OCI-LY1 (cell line): ENCODE data around the gene FLVCR1.

Experiments used
- H2AFZ ChIP-seq: fragments of 200-600 bp; sonication (generic), shearing (Covaris generic); 2 replicates; pipeline ENCODE4 v1.6.0; 2014; ENCODE audit warnings: antibody characterized with exemption, mild to moderate bottlenecking, low read length
- H3F3A ChIP-seq: fragments of 200-600 bp; sonication (generic), shearing (Covaris generic); 2 replicates; pipeline ENCODE4 v1.6.0; 2014; ENCODE audit warnings: mild to moderate bottlenecking, antibody characterized with exemption, low read length, moderate library complexity; ENCODE audit not compliant: insufficient read depth
- H3K27ac ChIP-seq: fragments of 200-600 bp; sonication (generic); 2 replicates; pipeline ENCODE4 v1.5.1; 2014; ENCODE audit warnings: low read length, mixed run types, mild to moderate bottlenecking, low read depth; ENCODE audit not compliant: poor library complexity, severe bottlenecking
- H3K27me3 ChIP-seq: fragments of 200-600 bp; sonication (generic); 2 replicates; pipeline ENCODE4 v1.6.0; 2014; ENCODE audit warnings: antibody characterized with exemption, mild to moderate bottlenecking, low read length, moderate library complexity; ENCODE audit not compliant: insufficient read depth
- H3K36me3 ChIP-seq: fragments of 200-600 bp; sonication (generic); 2 replicates; pipeline ENCODE4 v1.6.1; 2014; ENCODE audit warnings: mild to moderate bottlenecking, antibody characterized with exemption, low read length, moderate library complexity, mixed read lengths; ENCODE audit not compliant: insufficient read depth
- H3K4me1 ChIP-seq: fragments of 200-600 bp; sonication (generic); 2 replicates; pipeline ENCODE4 v1.5.1; 2014; ENCODE audit warnings: mild to moderate bottlenecking, low read length, moderate library complexity; ENCODE audit not compliant: insufficient read depth, severe bottlenecking
- H3K4me2 ChIP-seq: fragments of 200-600 bp; sonication (generic), shearing (Covaris generic); 2 replicates; pipeline ENCODE4 v1.6.1; 2014; ENCODE audit warnings: low read length
- H3K4me3 ChIP-seq: fragments of 200-600 bp; sonication (generic); 2 replicates; pipeline ENCODE4 v1.5.1; 2014; ENCODE audit warnings: low read length, low read depth, mild to moderate bottlenecking, mixed read lengths; ENCODE audit not compliant: poor library complexity, severe bottlenecking
- H3K79me2 ChIP-seq: fragments of 200-600 bp; shearing (Covaris generic); 2 replicates; pipeline ENCODE4 v1.6.1; 2016; ENCODE audit warnings: mixed run types, low read length, mixed read lengths; ENCODE audit not compliant: insufficient read depth
- H3K9ac ChIP-seq: fragments of 200-600 bp; sonication (generic), shearing (Covaris generic); 2 replicates; pipeline ENCODE4 v1.6.1; 2014; ENCODE audit warnings: mild to moderate bottlenecking, low read length, mixed read lengths
- H3K9me2 ChIP-seq: fragments of 200-600 bp; sonication (generic), shearing (Covaris generic); 2 replicates; pipeline ENCODE4 v1.6.1; 2014; ENCODE audit warnings: low read depth, mild to moderate bottlenecking, low read length, mixed read lengths
- H3K9me3 ChIP-seq: fragments of 200-600 bp; shearing (Covaris generic); 2 replicates; pipeline ENCODE4 v1.6.1; 2014; ENCODE audit warnings: low read length, mixed read lengths
- H4K20me1 ChIP-seq: fragments of 200-600 bp; sonication (generic), shearing (Covaris generic); 2 replicates; pipeline ENCODE4 v1.6.0; 2016; ENCODE audit warnings: mild to moderate bottlenecking, low read length; ENCODE audit not compliant: insufficient read depth
- CTCF ChIP-seq: fragments of 200-600 bp; sonication (generic), shearing (Covaris generic); IDR thresholded peaks from 2 replicates; pipeline ENCODE4 v1.5.1; 2017; ENCODE audit warnings: mild to moderate bottlenecking, antibody characterized with exemption, low read length, moderate library complexity, mixed read lengths
- EZH2 ChIP-seq: fragments of 200-600 bp; sonication (generic), shearing (Covaris generic); IDR thresholded peaks from 2 replicates; pipeline ENCODE4 v1.8.0; 2017; ENCODE audit warnings: borderline replicate concordance, mixed run types, mild to moderate bottlenecking, antibody characterized with exemption, low read length, moderate library complexity, mixed read lengths

FLVCR1 gene

GRCh38 chr1:212819726-212820125 lies 38.3 kb upstream of the FLVCR1 start:
- H3F3A ChIP-seq, result no peaks in the 10 kb centered on the region
- peak overlapping the region; percentile 19 for H3K4me2 ChIP-seq
- H3K9me3 ChIP-seq, result no peaks in the 10 kb centered on the region
- H3K9ac ChIP-seq, result no peak overlapping the region; the same call in 1 of the 2 replicates
- H3K36me3 ChIP-seq, result no peaks in the 10 kb centered on the region; the same call in 1 of the 2 replicates
- H3K27me3 ChIP-seq, result no peaks in the 10 kb centered on the region
- peaks cover 18% of the 10 kb centered on the region for H3K4me1 ChIP-seq
- H2AFZ ChIP-seq, result no peak overlapping the region
- H3K27ac ChIP-seq, result no peak overlapping the region
- no peaks in the 10 kb centered on the region for H4K20me1 ChIP-seq
- no peaks in the 10 kb centered on the region for H3K9me2 ChIP-seq
- no peaks in the 10 kb centered on the region for H3K79me2 ChIP-seq
- no peak overlapping the region for H3K4me3 ChIP-seq
- TF ChIP-seq CTCF (no peak), EZH2 (no peak)

GRCh38 chr1:212820969-212821368 lies 37.1 kb upstream of the FLVCR1 start:
- Histone ChIP-seq H3F3A (no peaks in the 10 kb centered on the region), H3K9me2 (no peaks in the 10 kb centered on the region), H3K4me2 (no peak overlapping the region), H3K79me2 (no peaks in the 10 kb centered on the region), H3K27me3 (no peaks in the 10 kb centered on the region), H3K9me3 (peaks cover 11% of the 10 kb centered on the region; the same call in 1 of the 2 replicates), H3K4me3 (no peak overlapping the region), H3K36me3 (no peaks in the 10 kb centered on the region), H3K4me1 (peaks cover 18% of the 10 kb centered on the region), H3K27ac (no peak overlapping the region), H3K9ac (no peak overlapping the region), H4K20me1 (no peaks in the 10 kb centered on the region), H2AFZ (no peak overlapping the region)
- TF ChIP-seq CTCF (no peak), EZH2 (no peak)

GRCh38 chr1:212822956-212823355 lies 35.1 kb upstream of the FLVCR1 start:
- H3K9me2 ChIP-seq, result no peaks in the 10 kb centered on the region

More at GRCh38 chr1:212822956-212823355, 35.1 kb upstream of the FLVCR1 start:
- no peaks in the 10 kb centered on the region for H3K79me2 ChIP-seq
- H3K4me1 ChIP-seq, result peaks cover 18% of the 10 kb centered on the region
- H3K9ac ChIP-seq, result no peak overlapping the region
- H3K4me3 ChIP-seq, result no peak overlapping the region
- no peak overlapping the region for H3K4me2 ChIP-seq
- H2AFZ ChIP-seq, result no peak overlapping the region
- H3K27me3 ChIP-seq, result no peaks in the 10 kb centered on the region
- TF ChIP-seq EZH2 (no peak), CTCF (no peak)
- no peaks in the 10 kb centered on the region for H4K20me1 ChIP-seq
- no peak overlapping the region for H3K27ac ChIP-seq
- H3K36me3 ChIP-seq, result no peaks in the 10 kb centered on the region
- H3F3A ChIP-seq, result no peaks in the 10 kb centered on the region
- H3K9me3 ChIP-seq, result peaks cover 12% of the 10 kb centered on the region; the same call in 1 of the 2 replicates
